ENCODE data around the gene CEBPE. TPM values are rescaled to one million over a fixed set of nuclear protein-coding genes. Genes with fewer than 3 reads are reported as not detected.

The CEBPE gene
- total RNA-seq, 4 donors from 2014 or later: not detected

DNA sequence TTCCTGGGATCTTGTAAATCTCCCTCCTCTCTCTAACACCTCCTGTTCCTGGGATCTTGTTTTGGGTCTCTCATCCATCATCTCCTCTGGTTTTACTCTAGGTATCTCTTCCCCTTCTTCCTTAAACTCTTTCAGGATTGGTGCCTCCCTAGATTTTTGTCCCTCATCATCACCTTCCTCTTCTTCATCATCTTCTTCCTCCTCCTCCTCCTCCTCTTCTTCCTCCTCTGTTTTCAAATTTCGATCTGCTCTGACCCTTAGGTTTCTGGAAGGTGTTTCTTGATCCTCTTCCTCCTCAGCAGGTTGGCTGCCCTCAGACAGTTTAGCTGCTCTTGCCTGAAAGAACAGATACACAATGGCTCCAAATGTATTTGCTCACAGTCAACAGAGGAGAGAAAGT lies 38.6 kb downstream of the CEBPE start:
- intact Hi-C loops (cut with DNase I; ENCODE audit: low total_unique reads): no loop called here
- no peak for TF ChIP-seq POLR2A (IDR thresholded peaks at IDR 0.05)
- TF ChIP-seq, protein P1, sequence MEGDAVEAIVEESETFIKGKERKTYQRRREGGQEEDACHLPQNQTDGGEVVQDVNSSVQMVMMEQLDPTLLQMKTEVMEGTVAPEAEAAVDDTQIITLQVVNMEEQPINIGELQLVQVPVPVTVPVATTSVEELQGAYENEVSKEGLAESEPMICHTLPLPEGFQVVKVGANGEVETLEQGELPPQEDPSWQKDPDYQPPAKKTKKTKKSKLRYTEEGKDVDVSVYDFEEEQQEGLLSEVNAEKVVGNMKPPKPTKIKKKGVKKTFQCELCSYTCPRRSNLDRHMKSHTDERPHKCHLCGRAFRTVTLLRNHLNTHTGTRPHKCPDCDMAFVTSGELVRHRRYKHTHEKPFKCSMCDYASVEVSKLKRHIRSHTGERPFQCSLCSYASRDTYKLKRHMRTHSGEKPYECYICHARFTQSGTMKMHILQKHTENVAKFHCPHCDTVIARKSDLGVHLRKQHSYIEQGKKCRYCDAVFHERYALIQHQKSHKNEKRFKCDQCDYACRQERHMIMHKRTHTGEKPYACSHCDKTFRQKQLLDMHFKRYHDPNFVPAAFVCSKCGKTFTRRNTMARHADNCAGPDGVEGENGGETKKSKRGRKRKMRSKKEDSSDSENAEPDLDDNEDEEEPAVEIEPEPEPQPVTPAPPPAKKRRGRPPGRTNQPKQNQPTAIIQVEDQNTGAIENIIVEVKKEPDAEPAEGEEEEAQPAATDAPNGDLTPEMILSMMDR (IDR thresholded peaks at IDR 0.05): no peak
- 79 to 92% methylated on average over 1 of the region's 1 CpG for WGBS, 2 donors
- DNase-seq (ENCODE audit: low spot score in 2 of 2): no peak
- H3K4me3 ChIP-seq (ENCODE audit: low read depth, poor library complexity, severe bottlenecking): no peak overlapping the region

DNA sequence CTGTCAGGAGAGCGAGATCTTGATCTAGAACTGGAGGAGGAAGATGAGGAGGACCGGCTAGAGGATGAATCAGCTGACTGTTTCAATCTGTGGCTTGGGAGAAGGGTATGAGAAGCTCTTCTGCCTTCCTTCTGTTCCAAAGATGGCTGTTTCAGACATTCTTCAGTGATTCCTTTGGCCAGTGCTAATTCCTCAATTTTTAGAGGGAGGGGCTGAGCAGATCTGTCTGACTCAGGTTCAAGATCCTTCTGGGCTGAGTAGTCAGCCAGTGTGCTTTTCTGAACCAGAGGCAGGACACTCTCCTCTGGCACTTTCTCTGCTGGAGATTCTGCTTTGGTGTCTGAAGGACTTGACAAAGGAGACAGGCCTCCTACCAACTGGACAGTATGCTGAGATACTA lies 39.3 kb downstream of the CEBPE start:
- 77 to 80% methylated on average over 2 of the region's 2 CpGs for WGBS, 2 donors
- TF ChIP-seq POLR2A (IDR thresholded peaks at IDR 0.05): no peak
- TF ChIP-seq, protein P1 (IDR thresholded peaks at IDR 0.05): no peak
- no peak for DNase-seq (ENCODE audit: low spot score in 2 of 2)
- intact Hi-C loops (cut with DNase I; ENCODE audit: low total_unique reads): no loop called here
- no peak overlapping the region for H3K4me3 ChIP-seq (ENCODE audit: low read depth, poor library complexity, severe bottlenecking)

DNA sequence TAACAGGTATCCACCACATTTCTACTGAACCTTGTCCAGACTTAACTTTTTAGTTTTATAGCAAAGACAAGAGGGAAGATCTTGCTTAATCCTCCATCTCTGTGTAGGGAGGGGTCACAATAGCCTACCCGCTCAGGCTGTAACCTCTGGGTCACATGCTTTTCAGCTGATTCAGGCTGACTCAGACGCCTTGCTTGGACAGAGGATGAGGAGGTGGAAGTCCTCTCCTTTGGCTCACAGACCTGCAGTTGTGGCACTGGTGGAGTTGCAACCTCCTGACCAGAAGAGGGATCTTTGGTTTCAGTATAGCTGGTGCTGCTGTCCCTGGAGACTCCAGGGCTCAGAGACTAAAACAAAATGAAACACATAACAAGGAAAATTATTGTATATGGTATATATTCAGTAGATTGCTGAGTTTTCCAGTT lies 40.4 kb downstream of the CEBPE start:
- intact Hi-C loops (cut with DNase I; ENCODE audit: low total_unique reads): no loop called here
- DNase-seq (ENCODE audit: low spot score in 2 of 2): peak; percentile 91 to 94
- no peak overlapping the region for H3K4me3 ChIP-seq (ENCODE audit: low read depth, poor library complexity, severe bottlenecking)
- 18 to 40% methylated on average over 2 of the region's 2 CpGs for WGBS, 2 donors
- TF ChIP-seq, protein P1 (IDR thresholded peaks at IDR 0.05): no peak
- TF ChIP-seq POLR2A (IDR thresholded peaks at IDR 0.05): no peak

DNA sequence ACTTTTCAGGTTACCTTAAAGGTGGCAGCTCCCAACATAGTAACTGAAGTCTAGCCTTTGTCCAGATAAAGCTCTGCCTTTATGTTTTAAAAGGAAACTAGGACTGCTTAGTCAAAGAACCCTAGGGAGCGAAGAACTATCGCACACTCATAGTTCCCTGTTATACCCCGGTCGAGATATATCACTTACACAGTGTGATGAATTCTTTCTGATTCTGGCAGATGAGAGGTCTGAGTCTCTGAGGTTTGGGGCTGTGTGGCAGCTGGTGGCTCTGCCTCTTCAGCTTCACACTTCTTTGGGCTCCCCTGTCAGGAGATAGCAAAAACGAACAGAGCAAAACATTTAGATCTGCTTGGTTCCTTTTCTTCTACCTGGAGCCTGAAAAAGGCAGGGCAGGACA lies 41.1 kb downstream of the CEBPE start:
- no peak for DNase-seq (ENCODE audit: low spot score in 2 of 2)

DNA sequence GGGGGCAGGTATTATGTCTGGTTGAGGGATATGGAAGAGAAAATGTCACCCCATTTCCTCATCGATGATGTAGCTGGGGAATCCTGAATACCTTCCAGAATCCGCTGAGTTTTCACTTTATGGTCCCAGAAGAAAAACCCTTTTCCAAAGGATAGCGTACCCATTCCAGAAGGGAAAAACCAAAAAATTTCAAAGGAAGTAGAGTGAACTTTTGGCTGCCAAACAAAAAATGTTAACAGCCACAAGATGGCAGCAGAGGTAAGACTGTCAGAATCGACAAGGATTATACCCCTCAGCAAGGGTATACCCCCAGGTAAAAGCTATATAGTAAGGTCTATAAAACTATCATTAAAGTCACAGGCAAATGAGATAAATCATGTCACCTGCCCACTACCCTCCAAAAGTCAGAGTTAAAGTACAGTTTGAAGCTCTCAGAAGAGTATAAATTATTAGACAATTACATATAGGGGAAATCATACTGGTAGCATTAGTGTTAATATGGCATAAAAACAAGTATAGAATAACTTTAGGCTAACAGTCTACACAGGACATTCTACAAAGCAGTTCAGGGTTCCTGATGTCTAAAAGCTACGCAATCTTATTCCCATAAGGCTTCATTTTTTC lies 42.2 kb downstream of the CEBPE start:
- H3K4me3 ChIP-seq (ENCODE audit: low read depth, poor library complexity, severe bottlenecking): no peak overlapping the region
- intact Hi-C loops (cut with DNase I; ENCODE audit: low total_unique reads): no loop called here
- DNase-seq (ENCODE audit: low spot score in 2 of 2): no peak
- no peak for TF ChIP-seq POLR2A (IDR thresholded peaks at IDR 0.05)
- TF ChIP-seq, protein P1 (IDR thresholded peaks at IDR 0.05): no peak
- 58 to 61% methylated on average over 5 of the region's 5 CpGs for WGBS, 2 donors

More for the DNA sequence above, 41.1 kb downstream of the CEBPE start:
- TF ChIP-seq POLR2A (IDR thresholded peaks at IDR 0.05): no peak
- TF ChIP-seq, protein P1 (IDR thresholded peaks at IDR 0.05): no peak
- intact Hi-C loops (cut with DNase I; ENCODE audit: low total_unique reads): no loop called here
- WGBS, 2 donors: 77 to 79% methylated on average over 5 of the region's 5 CpGs
- no peak overlapping the region for H3K4me3 ChIP-seq (ENCODE audit: low read depth, poor library complexity, severe bottlenecking)

DNA sequence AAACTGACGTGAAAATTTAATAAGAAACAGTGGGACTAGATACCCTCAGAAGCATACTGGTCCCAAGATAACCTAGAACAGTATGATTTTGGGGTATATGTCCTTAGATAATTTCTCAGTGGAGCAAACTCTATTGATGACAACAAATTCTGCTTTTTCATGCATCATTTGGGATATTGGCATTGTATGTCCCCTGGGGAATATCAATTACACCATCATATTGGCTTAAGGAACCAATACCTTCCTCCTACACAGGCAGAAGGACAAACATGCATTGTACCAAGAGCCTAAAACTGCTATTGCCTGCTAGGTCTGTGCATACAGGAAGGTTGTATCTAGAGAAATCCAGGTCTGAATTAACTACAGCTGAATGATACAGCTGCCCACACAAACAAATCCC lies 44.1 kb downstream of the CEBPE start:
- intact Hi-C loops (cut with DNase I; ENCODE audit: low total_unique reads): no loop called here
- TF ChIP-seq, protein P1 (IDR thresholded peaks at IDR 0.05): no peak
- no peak for TF ChIP-seq POLR2A (IDR thresholded peaks at IDR 0.05)

More for the DNA sequence above, 44.1 kb downstream of the CEBPE start:
- 89 to 91% methylated on average over 1 of the region's 1 CpG for WGBS, 2 donors
- H3K4me3 ChIP-seq (ENCODE audit: low read depth, poor library complexity, severe bottlenecking): no peak overlapping the region
- DNase-seq (ENCODE audit: low spot score in 2 of 2): no peak
